RWPE2 (cell line): ENCODE data around the gene NOL9.

ENCODE experiments used
- ATAC-seq: fragments of 200-7000 bp; cut with Tn5 transposase; 3 replicates; pipeline ENCODE4 v1.9.1; 2021; ENCODE audit warnings: low read depth
- DNase-seq: peaks from one replicate; pipeline ENCODE4 v3.0.0-alpha.2; 2020; ENCODE audit warnings: low spot score
- H3K27ac ChIP-seq: fragments of 450-650 bp; 2 replicates; pipeline ENCODE4 v1.5.1; 2017; ENCODE audit warnings: mild to moderate bottlenecking; ENCODE audit not compliant: poor library complexity, severe bottlenecking
- H3K27me3 ChIP-seq: fragments of 250-450 bp; sonication (Bioruptor Pico); 2 replicates; pipeline ENCODE4 v1.5.1; 2021; ENCODE audit warnings: mild to moderate bottlenecking, moderate library complexity; ENCODE audit not compliant: insufficient read depth, poor library complexity, severe bottlenecking
- H3K36me3 ChIP-seq: fragments of 250-450 bp; sonication (Bioruptor Pico); 2 replicates; pipeline ENCODE4 v1.5.1; 2020; ENCODE audit warnings: low read depth, mild to moderate bottlenecking, moderate library complexity
- H3K4me1 ChIP-seq: fragments of 250-450 bp; sonication (Bioruptor Pico); 2 replicates; pipeline ENCODE4 v1.5.1; 2021; ENCODE audit warnings: mild to moderate bottlenecking, moderate library complexity; ENCODE audit not compliant: insufficient read depth, poor library complexity, severe bottlenecking
- H3K4me3 ChIP-seq: fragments of 250-450 bp; sonication (Bioruptor Pico); 2 replicates; pipeline ENCODE4 v1.5.1; 2021; ENCODE audit warnings: mild to moderate bottlenecking, moderate library complexity; ENCODE audit not compliant: severe bottlenecking
- H3K9me3 ChIP-seq: fragments of 250-450 bp; sonication (Bioruptor Pico); 2 replicates; pipeline ENCODE4 v1.5.1; 2021; ENCODE audit warnings: mild to moderate bottlenecking, moderate library complexity; ENCODE audit not compliant: severe bottlenecking
- CTCF ChIP-seq: fragments of 450-650 bp; IDR thresholded peaks from one replicate; pipeline ENCODE4 v1.5.1; 2017; ENCODE audit warnings: mild to moderate bottlenecking, moderate library complexity; ENCODE audit not compliant: poor library complexity, severe bottlenecking

The NOL9 gene

GRCh38 chr1:6578624-6579373 lies 24.5 kb upstream of the NOL9 start:
- no peak for TF ChIP-seq CTCF
- no peak for DNase-seq
- Histone ChIP-seq H3K27me3 (no peaks in the 10 kb centered on the region), H3K4me3 (no peak overlapping the region), H3K9me3 (no peaks in the 10 kb centered on the region), H3K4me1 (peaks cover 13% of the 10 kb centered on the region), H3K27ac (no peak overlapping the region), H3K36me3 (peaks cover 10% of the 10 kb centered on the region)
- no peak for ATAC-seq

GRCh38 chr1:6577831-6578525 lies 23.7 kb upstream of the NOL9 start:
- H3K27ac ChIP-seq, result no peak overlapping the region
- peaks cover 9% of the 10 kb centered on the region; the same call in 1 of the 2 replicates for H3K36me3 ChIP-seq
- ATAC-seq (no peak), DNase-seq (no peak)
- peaks cover 13% of the 10 kb centered on the region for H3K4me1 ChIP-seq
- no peak for TF ChIP-seq CTCF
- H3K27me3 ChIP-seq, result no peaks in the 10 kb centered on the region
- H3K9me3 ChIP-seq, result no peaks in the 10 kb centered on the region
- H3K4me3 ChIP-seq, result no peak overlapping the region

- no peak for TF ChIP-seq CTCF
- DNase-seq (no peak), ATAC-seq (no peak)
- H3K4me1 ChIP-seq, result no peaks in the 10 kb centered on the region
- no peaks in the 10 kb centered on the region for H3K9me3 ChIP-seq
- no peak overlapping the region for H3K27ac ChIP-seq
- H3K27me3 ChIP-seq, result no peaks in the 10 kb centered on the region
- no peak overlapping the region for H3K4me3 ChIP-seq
- H3K36me3 ChIP-seq, result no peaks in the 10 kb centered on the region
Measured at GRCh38 chr1:6574818-6575217, 20.5 kb upstream of the NOL9 start.

- no peak overlapping the region for H3K27ac ChIP-seq
- ATAC-seq (0 out of 3 replicates have a peak, but pooled peaks have one; percentile 35), DNase-seq (no peak)
- no peak overlapping the region for H3K4me3 ChIP-seq
- H3K9me3 ChIP-seq, result no peaks in the 10 kb centered on the region
- H3K27me3 ChIP-seq, result no peaks in the 10 kb centered on the region
- no peak for TF ChIP-seq CTCF
- no peaks in the 10 kb centered on the region for H3K4me1 ChIP-seq
- H3K36me3 ChIP-seq, result no peaks in the 10 kb centered on the region
Measured at GRCh38 chr1:6574025-6574620, 19.8 kb upstream of the NOL9 start.
